ENCODE results near the gene FYN.

FYN gene

GRCh38 chr6:111747829-111748228 lies 125.4 kb downstream of the FYN start:
- no peak for DNase-seq (ENCODE audit: low read depth)

DNA sequence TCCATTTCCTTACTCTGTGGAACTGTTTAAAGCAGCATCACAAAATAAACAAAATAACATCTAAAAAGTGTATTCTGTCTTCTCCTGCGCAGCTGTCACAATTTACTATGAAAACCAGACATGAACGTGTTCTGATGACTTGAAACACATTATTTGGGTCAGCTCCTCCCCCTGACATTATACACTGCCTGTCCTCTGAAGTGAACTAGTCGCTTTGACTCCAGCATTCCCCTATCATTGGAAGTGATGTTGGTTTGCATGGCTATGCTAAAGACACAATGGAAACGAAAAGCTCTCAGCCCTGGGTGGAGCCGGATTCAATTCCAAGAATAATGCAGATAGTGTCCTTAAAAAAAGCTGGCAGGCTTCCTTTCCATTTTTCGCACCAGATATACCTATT lies 125.9 kb downstream of the FYN start:
- DNase-seq (ENCODE audit: low read depth), result no peak

DNA sequence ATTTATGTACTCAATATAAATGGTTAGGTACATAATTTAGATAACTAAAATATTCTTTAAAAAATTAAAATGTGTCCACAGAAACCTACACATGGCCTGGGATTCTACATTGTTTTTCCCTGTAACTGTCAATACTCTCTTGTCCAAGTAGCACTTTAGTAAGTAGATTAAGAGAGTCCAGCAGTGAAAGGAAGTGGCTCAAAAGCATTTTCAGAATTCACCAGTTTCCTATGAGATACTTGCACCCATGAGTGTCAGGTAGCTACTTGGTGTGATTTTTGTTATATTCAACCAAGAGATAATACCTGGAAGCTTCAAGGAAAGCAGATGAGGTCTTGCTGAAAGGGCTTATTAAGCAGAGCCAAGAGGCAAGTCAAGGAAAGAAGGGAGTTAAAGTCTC lies 126.3 kb downstream of the FYN start:
- DNase-seq (ENCODE audit: low read depth), result no peak

DNA sequence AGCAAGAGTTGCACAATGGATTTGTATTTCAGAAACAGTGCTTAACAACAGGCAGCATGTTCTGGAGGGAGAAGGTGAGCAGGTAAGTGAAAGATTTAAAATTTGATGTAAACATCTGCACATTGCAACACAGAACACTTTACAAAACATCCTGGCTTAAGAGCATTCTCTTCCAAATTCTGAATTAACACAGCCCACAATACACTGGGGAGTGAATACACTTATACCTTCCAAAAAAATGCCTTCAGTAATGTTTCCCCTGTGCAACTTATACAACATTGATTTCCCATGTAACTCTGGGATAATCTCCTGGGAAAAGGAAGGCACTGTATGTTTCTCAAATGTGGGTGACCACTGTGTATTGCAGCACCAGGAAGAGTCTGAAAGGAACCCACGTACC lies 127.6 kb downstream of the FYN start:
- DNase-seq (ENCODE audit: low read depth), result no peak

GRCh38 chr6:111745186-111745585 lies 128.1 kb downstream of the FYN start:
- DNase-seq (ENCODE audit: low read depth), result no peak

- peak; percentile 81 for DNase-seq (ENCODE audit: low read depth)
Measured at GRCh38 chr6:111743862-111744692, 129.2 kb downstream of the FYN start.

DNA sequence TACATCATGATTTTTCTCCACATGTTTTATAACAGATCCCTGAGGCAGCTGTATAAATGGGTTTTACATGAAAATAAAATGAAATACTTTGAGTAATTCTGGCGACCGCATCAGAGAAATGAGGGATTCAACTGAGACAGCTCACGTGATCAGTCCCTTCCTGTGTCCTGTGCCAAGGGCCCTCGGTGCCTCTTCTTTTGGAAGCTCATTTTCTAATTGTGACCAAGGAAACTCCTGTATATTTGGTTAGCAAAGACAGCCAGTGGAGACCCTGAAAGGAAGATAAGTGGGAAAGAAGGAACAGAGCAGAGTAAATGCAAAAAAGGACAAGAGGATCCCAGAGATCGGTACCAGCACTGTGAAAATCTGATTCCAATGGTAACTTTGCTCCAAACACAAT lies 129.9 kb downstream of the FYN start:
- DNase-seq (ENCODE audit: low read depth), result no peak

DNA sequence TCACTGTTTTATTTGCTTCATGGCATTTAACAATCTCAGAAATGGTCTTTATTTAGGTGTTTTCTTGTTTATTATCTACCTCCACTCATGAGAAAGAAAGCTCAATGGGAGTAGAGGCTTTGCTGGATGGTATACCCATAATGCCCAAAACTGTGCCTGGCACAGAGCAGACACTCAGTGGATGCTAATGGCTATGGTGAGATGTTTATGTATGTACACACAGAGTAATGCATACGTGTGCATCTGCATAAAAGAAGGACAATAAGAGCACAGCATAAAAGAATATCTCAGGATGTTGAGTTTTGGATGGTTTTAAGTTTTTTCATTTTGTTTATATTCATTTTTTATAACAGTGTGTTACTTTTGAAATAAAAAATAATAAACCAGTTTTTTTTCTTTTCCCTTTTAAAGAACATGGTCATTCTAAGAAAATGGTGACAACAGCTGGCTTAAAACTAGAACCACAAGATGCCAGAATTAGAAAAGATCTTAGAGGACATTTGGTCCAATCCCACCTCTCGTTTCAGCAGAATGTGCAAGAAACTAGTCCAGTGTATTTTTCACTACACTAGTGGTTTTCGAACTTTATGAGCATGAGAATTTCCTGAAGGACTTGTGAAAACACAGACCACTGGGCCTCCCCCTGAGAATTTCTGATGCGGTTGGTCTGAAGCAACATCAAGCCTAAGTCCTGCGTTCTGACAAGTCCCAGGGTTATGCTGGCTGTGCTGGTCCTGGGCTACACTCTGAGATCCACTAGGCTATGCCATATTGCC lies 131.9 kb downstream of the FYN start:
- DNase-seq (ENCODE audit: low read depth), result no peak

GRCh38 chr6:111740506-111740905 lies 132.7 kb downstream of the FYN start:
- DNase-seq (ENCODE audit: low read depth), result no peak

DNA sequence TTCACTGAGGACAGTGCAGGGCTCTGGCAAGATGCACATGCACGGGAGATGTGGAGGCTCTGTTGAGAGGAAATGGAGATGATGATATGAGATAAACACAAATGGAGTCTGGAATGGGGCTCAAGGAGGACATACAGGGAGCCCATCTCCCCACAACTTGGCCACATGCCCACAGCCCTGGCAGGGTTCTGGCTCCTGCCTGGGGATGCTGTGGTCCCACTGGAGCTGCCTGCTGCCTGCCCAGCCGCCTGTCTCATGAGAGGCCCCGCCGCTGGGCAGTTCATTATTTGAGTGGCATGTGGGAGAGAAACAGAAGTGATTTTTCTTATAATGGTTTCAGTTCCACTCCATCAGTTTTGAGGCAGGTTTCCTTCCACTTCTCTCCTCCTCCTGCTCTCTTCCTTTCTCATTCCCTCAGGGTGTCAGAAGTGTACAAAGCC lies 134.0 kb downstream of the FYN start:
- no peak for DNase-seq (ENCODE audit: low read depth)

DNA sequence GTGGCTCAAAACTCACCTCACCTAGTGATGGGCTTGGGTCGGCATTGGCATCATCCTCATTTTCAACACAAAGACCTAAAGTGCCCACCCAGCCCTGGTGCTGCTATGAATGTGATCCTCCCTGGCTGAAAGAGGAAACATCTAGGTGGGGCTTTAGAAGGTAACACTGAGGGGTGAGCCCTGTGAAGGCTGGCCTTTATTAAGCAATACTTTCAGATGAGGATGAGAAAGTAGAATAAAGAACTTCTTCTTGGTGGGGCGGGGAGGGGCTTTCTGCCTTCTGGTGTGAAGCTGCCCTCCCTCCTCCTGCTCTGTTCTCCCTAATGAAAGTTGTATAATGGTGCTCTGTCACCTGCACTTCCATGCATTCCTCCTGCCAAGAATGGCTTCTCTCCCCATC lies 134.6 kb downstream of the FYN start:
- no peak for DNase-seq (ENCODE audit: low read depth)

- DNase-seq (ENCODE audit: low read depth), result no peak
Measured at GRCh38 chr6:111738156-111738555, 135.1 kb downstream of the FYN start.

DNA sequence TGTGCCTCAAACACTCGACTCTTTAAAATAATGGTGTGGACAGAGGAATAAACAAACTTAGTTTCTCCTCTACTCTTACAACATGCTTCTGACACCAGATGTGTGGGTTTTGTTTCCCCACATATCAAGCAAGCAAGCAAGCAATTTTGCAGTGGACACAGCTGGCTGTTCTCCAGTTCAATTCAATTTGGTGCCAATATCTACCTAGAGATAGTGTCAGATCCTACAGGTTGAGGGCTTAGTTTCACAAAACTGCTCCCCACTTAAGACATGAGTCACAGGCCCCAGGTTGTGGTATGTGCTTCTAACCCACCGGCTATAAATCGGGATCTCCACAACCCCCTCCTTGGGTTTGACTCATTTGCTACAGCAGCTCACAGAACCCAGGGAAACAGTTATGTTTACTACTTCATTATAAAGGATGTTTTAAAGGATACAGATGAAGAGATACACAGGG lies 136.2 kb downstream of the FYN start:
- DNase-seq (ENCODE audit: low read depth), result no peak

- DNase-seq (ENCODE audit: low read depth), result no peak
Measured at GRCh38 chr6:111736005-111736608, 137.1 kb downstream of the FYN start.

GRCh38 chr6:111734068-111735061 lies 138.9 kb downstream of the FYN start:
- DNase-seq (ENCODE audit: low read depth), result no peak

DNA sequence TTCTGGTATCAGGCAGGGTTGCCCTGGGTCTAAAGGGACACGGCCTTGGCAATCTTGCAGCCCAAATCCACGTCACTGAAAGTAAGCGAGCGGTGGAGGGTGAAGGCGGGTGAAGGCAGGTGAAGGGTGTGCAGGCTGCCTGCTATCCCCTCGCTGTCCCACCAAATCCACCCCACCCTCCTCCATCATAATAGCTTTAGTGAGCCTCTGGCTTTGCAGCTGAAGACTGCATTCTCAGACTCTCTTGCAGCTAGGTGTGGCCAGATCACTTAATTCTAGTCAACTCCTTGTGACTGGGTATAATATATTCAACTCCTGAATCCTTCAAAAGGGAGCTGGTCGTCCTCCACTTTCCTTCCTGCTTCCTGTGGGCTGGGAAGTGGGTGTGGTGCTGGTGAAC lies 140.9 kb downstream of the FYN start:
- DNase-seq (ENCODE audit: low read depth), result no peak

- no peak for DNase-seq (ENCODE audit: low read depth)
Measured at GRCh38 chr6:111731456-111732195, 141.6 kb downstream of the FYN start.

DNA sequence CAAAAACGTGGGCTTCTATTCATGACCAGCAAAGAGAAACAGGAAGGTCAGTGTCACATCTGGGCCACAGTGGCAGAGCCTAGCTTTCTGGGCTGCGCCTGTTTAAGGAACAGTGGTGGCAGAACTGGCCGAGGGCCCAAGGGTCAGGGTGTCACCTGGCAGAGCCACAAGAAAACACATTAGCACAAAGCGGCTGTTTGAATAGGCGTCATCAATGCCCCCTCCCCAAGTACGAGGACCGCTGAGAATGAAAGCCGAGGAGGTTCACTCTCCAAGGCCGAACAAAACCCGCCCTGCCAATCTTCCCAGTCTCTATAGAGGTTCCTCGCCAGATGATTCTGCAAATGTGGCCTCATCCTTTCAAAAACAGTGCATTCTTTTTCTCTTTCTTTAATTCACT lies 142.4 kb downstream of the FYN start:
- no peak for DNase-seq (ENCODE audit: low read depth)

GRCh38 chr6:111727802-111728201 lies 145.4 kb downstream of the FYN start:
- DNase-seq (ENCODE audit: low read depth), result no peak

DNA sequence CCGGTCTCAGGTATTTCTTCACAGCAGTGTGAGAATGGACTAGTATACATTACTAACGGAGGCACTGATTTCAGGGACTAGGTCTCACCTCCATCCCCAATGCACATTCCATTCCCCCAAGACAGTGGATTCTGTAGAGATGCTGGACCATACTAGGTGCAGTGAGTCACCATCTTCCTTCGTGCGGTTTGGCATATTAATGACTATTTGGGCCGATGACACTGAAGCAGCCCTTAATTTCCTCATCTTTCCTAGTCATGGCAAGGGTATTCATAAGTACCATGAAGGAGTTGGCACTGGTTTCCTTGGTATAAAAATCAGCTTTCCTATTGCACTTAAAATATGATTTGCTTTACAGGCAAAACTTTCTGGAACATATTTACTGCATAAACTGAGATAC lies 146.2 kb downstream of the FYN start:
- DNase-seq (ENCODE audit: low read depth), result no peak
